Measurements from ENCODE around the gene DHRSX. TPM values are rescaled to one million over a fixed set of nuclear protein-coding genes. Genes with fewer than 3 reads are reported as not detected.
"Not testable (repeated sequence)": the region's sequence is repeated elsewhere in the genome, so short reads cannot be mapped to it uniquely, and the experiment has no call there.

DHRSX gene
- total and polyA plus RNA-seq, 2 donors (not counting 1 experiment from before 2014, with no cell fraction given), result 18.8 to 39.0 TPM

DNA sequence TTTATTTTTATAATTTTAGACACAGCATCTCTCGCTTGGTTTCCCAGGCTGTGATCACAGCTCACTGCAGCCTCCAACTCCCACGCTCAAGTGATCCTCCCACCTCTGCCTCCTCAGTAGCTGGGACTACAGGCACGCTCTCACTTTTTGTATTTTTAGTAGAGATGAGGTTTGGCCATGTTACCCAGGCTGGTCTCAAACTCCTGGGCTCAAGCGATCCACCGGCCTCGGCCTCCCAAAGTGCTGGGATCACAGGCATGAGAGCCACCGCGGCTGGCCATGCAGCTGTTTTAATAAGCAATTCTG, 39.1 kb downstream of the DHRSX start:
- POLR2A ChIA-PET, result no interaction called here
- H3K9me3 Mint-ChIP-seq (ENCODE audit: insufficient read depth), result peaks cover 4% of the 10 kb centered on the region
- Histone ChIP-seq H3K27ac (ENCODE audit: low read length in 2 of 2) (no peak overlapping the region), H3K9me3 (ENCODE audit: control extremely low read depth in 1 of 3, control insufficient read depth in 2 of 3, insufficient read depth in 1 of 3, low read length in 2 of 3) (peaks cover 0 to 8% (median 0%) of the 10 kb centered on the region in 3 donors), H3K36me3 (replicated peaks in 1 of 2; ENCODE audit: control extremely low read depth in 1 of 2, control insufficient read depth in 1 of 2, extremely low read depth in 1 of 2, insufficient read depth in 2 of 2, low read length in 1 of 2) (no peaks in the 10 kb centered on the region), H3K4me3 (ENCODE audit: control extremely low read depth in 1 of 5, extremely low read depth in 1 of 5, insufficient read depth in 1 of 5, low read depth in 2 of 5, low read length in 4 of 5) (no peak overlapping the region), H3K9ac (ENCODE audit: low read length) (no peak overlapping the region), H2AFZ (ENCODE audit: insufficient read depth, low read depth, low read length, poor library complexity, severe bottlenecking) (no peak overlapping the region), H3K4me1 (ENCODE audit: control insufficient read depth in 2 of 2, insufficient read depth in 2 of 2, low read length in 2 of 2) (no peaks in the 10 kb centered on the region), H4K20me1 (ENCODE audit: control insufficient read depth, insufficient read depth, low read length, poor library complexity, severe bottlenecking) (peaks cover 36% of the 10 kb centered on the region), H3K27me3 (replicated peaks in 1 of 4; ENCODE audit: control extremely low read depth in 1 of 4, control insufficient read depth in 3 of 4, insufficient read depth in 4 of 4, low read length in 3 of 4) (no peaks in the 10 kb centered on the region), H3K4me2 (replicated peaks; ENCODE audit: low read depth, low read length, poor library complexity, severe bottlenecking) (no peak overlapping the region), H3K79me2 (ENCODE audit: control insufficient read depth, insufficient read depth, low read length) (peaks cover 54% of the 10 kb centered on the region)
- no peak overlapping the region for H3K27ac Mint-ChIP-seq
- H3K4me3 Mint-ChIP-seq, result no peak overlapping the region
- H3K4me1 Mint-ChIP-seq, result peaks cover 10% of the 10 kb centered on the region
- H3K27me3 Mint-ChIP-seq, result no peaks in the 10 kb centered on the region
- no peak for DNase-seq
- CTCF ChIA-PET, result no interaction called here
- intact Hi-C loops (cut with micrococcal nuclease), result no loop called here
- no peak for ATAC-seq (ENCODE audit: low read depth)
- no peak for TF ChIP-seq EZH2 (IDR thresholded peaks at IDR 0.05; ENCODE audit: borderline replicate concordance, insufficient read depth, low read depth, low read length, poor library complexity, severe bottlenecking)
- TF ChIP-seq, protein P1, sequence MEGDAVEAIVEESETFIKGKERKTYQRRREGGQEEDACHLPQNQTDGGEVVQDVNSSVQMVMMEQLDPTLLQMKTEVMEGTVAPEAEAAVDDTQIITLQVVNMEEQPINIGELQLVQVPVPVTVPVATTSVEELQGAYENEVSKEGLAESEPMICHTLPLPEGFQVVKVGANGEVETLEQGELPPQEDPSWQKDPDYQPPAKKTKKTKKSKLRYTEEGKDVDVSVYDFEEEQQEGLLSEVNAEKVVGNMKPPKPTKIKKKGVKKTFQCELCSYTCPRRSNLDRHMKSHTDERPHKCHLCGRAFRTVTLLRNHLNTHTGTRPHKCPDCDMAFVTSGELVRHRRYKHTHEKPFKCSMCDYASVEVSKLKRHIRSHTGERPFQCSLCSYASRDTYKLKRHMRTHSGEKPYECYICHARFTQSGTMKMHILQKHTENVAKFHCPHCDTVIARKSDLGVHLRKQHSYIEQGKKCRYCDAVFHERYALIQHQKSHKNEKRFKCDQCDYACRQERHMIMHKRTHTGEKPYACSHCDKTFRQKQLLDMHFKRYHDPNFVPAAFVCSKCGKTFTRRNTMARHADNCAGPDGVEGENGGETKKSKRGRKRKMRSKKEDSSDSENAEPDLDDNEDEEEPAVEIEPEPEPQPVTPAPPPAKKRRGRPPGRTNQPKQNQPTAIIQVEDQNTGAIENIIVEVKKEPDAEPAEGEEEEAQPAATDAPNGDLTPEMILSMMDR (IDR thresholded peaks at IDR 0.05), result no peak
- 95% methylated on average over 3 of the region's 8 CpGs for WGBS (ENCODE audit: insufficient coverage)

DNA sequence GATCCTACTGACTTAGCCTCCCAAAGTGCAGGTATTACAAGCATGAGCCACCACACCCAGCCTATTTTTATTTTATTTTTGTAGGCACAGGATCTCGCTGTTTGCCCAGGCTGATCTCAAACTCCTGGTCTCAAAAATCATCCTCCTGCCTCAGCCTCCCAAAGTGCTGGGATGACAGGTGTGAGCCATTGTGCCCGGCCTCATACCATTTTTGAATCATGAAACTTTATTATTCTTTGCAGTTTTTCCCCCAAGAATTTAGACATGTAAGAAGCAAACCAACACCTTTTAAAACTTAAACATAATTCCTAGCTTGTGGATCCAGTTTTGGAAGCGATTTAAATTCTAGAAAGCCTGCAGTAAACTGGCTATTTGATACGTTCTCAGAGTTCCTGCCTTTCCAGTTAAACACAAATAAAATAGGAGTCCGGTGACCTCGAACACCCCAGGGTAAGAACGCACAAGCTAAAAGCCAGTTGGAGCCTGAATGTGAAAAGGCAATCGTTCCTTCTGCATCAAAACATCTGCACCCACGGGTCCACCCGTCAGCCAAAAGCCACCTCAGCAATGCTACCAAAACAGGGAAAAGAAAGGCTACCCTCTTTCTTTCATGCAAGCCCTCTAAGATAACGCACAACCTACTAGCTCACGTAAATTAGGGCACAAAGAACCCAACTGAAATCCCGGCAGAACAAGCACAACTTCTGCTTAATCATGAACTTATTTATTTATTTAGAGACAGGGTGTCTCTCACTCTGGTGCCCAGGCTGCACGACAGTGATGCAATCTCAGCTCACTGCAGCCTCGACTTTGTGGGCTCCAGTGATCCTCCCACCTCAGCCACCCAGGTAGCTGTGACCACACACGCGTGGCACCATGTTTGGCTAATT, 39.7 kb downstream of the DHRSX start:
- CTCF ChIA-PET; H3K36me3 ChIP-seq (replicated peaks in 1 of 2; ENCODE audit: control extremely low read depth in 1 of 2, control insufficient read depth in 1 of 2, extremely low read depth in 1 of 2, insufficient read depth in 2 of 2, low read length in 1 of 2); ATAC-seq (ENCODE audit: low read depth); H3K4me3 ChIP-seq (ENCODE audit: control extremely low read depth in 1 of 5, extremely low read depth in 1 of 5, insufficient read depth in 1 of 5, low read depth in 2 of 5, low read length in 4 of 5); POLR2A ChIA-PET; intact Hi-C loops (cut with micrococcal nuclease); H3K9me3 ChIP-seq (ENCODE audit: control extremely low read depth in 1 of 3, control insufficient read depth in 2 of 3, insufficient read depth in 1 of 3, low read length in 2 of 3); H3K27ac Mint-ChIP-seq; DNase-seq; H3K4me1 ChIP-seq (ENCODE audit: control insufficient read depth in 2 of 2, insufficient read depth in 2 of 2, low read length in 2 of 2); H3K27me3 Mint-ChIP-seq; H3K27me3 ChIP-seq (replicated peaks in 1 of 4; ENCODE audit: control extremely low read depth in 1 of 4, control insufficient read depth in 3 of 4, insufficient read depth in 4 of 4, low read length in 3 of 4); H3K9ac ChIP-seq (ENCODE audit: low read length); H3K27ac ChIP-seq (ENCODE audit: low read length in 2 of 2); H2AFZ ChIP-seq (ENCODE audit: insufficient read depth, low read depth, low read length, poor library complexity, severe bottlenecking); H3K4me3 Mint-ChIP-seq; H3K9me3 Mint-ChIP-seq (ENCODE audit: insufficient read depth); H3K4me2 ChIP-seq (replicated peaks; ENCODE audit: low read depth, low read length, poor library complexity, severe bottlenecking): not testable (repeated sequence)
- Histone ChIP-seq H4K20me1 (ENCODE audit: control insufficient read depth, insufficient read depth, low read length, poor library complexity, severe bottlenecking) (peaks cover 30% of the 10 kb centered on the region), H3K79me2 (ENCODE audit: control insufficient read depth, insufficient read depth, low read length) (peaks cover 48% of the 10 kb centered on the region)
- WGBS (ENCODE audit: insufficient coverage), result 90% methylated on average over 4 of the region's 17 CpGs
- peaks cover 11% of the 10 kb centered on the region for H3K4me1 Mint-ChIP-seq

DNA sequence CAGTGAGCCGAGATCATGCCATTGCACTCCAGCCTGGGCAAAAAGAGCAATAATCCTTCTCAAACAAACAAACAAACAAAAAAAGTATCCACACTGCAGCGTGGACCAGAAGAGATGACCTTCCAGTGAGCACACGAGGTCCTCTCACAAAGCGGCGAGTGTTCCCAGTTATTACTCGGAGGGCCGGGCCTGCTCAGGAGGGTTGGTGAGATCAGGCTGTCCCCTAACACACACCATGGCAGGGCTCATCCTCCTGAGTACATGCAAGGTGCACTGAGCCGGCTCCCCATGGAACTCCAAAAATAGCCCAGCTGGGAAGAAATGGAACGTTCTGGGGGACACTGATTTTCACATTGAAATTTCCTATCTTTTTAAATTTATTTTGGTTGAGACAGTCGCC, 40.7 kb downstream of the DHRSX start:
- CTCF ChIA-PET; H2AFZ ChIP-seq (ENCODE audit: insufficient read depth, low read depth, low read length, poor library complexity, severe bottlenecking); H3K27me3 Mint-ChIP-seq; H3K27ac ChIP-seq (ENCODE audit: low read length in 2 of 2); H3K27me3 ChIP-seq (replicated peaks in 1 of 4; ENCODE audit: control extremely low read depth in 1 of 4, control insufficient read depth in 3 of 4, insufficient read depth in 4 of 4, low read length in 3 of 4); H3K36me3 ChIP-seq (replicated peaks in 1 of 2; ENCODE audit: control extremely low read depth in 1 of 2, control insufficient read depth in 1 of 2, extremely low read depth in 1 of 2, insufficient read depth in 2 of 2, low read length in 1 of 2); H3K4me1 ChIP-seq (ENCODE audit: control insufficient read depth in 2 of 2, insufficient read depth in 2 of 2, low read length in 2 of 2); H3K9me3 Mint-ChIP-seq (ENCODE audit: insufficient read depth); H3K4me2 ChIP-seq (replicated peaks; ENCODE audit: low read depth, low read length, poor library complexity, severe bottlenecking); DNase-seq; H3K9me3 ChIP-seq (ENCODE audit: control extremely low read depth in 1 of 3, control insufficient read depth in 2 of 3, insufficient read depth in 1 of 3, low read length in 2 of 3); ATAC-seq (ENCODE audit: low read depth); H3K4me3 Mint-ChIP-seq; POLR2A ChIA-PET; H3K4me3 ChIP-seq (ENCODE audit: control extremely low read depth in 1 of 5, extremely low read depth in 1 of 5, insufficient read depth in 1 of 5, low read depth in 2 of 5, low read length in 4 of 5); intact Hi-C loops (cut with micrococcal nuclease); H3K9ac ChIP-seq (ENCODE audit: low read length): not testable (repeated sequence)
- H4K20me1 ChIP-seq (ENCODE audit: control insufficient read depth, insufficient read depth, low read length, poor library complexity, severe bottlenecking), result peaks cover 25% of the 10 kb centered on the region
- WGBS (ENCODE audit: insufficient coverage), result 100% methylated on average over 3 of the region's 10 CpGs
- Mint-ChIP-seq H3K27ac (peak overlapping the region; percentile 37), H3K4me1 (peaks cover 14% of the 10 kb centered on the region)
- peaks cover 44% of the 10 kb centered on the region for H3K79me2 ChIP-seq (ENCODE audit: control insufficient read depth, insufficient read depth, low read length)
